ENCODE results near the gene CFTR.
A peak's percentile ranks its signal among the peaks of the same experiment; 100 is the strongest.

The CFTR gene

DNA sequence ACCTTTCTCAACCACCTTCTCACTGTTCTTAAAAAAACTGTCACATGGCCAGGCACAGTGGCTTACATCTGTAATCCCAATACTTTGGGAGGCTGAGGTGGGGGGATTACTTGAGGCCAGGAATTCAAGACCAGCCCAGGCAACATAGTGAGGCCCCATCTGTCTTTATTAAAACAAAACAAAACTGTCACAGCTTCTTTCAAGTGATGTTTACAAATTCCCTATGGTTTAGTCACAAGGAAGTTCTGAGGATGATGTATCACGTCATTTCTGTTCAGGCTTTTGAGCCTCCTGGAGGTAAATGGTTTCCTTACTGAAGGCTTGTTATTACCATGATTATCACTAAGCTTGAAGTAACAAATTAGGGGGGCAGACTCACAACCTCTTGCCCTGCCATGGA lies 186.2 kb downstream of the CFTR start:
- no peak overlapping the region for H3K9ac ChIP-seq (ENCODE audit: low read length)
- no peak overlapping the region for H3K4ac ChIP-seq (ENCODE audit: low read depth, low read length)
- DNase-seq: no peak
- no peak overlapping the region for H3K56ac ChIP-seq (ENCODE audit: low read length)
- peak overlapping the region; percentile 80 for H3K18ac ChIP-seq (ENCODE audit: low read length)
- no peaks in the 10 kb centered on the region for H3K36me3 ChIP-seq (ENCODE audit: control insufficient read depth, insufficient read depth, low read length)
- no peak overlapping the region for H2BK15ac ChIP-seq (replicated peaks; ENCODE audit: low read depth)
- WGBS (ENCODE audit: extremely low coverage, insufficient coverage, low lambda C conversion rate): no CpG with 5 or more reads among the region's 1 CpG
- H4K8ac ChIP-seq (ENCODE audit: low read depth, low read length): no peak overlapping the region
- H2AK5ac ChIP-seq (ENCODE audit: low read length): no peak overlapping the region
- no peak overlapping the region for H3K4me2 ChIP-seq (ENCODE audit: low read length)
- H2BK120ac ChIP-seq (ENCODE audit: low read depth, low read length): no peak overlapping the region
- peaks cover 3% of the 10 kb centered on the region for H3K4me1 ChIP-seq (ENCODE audit: control insufficient read depth, low read depth, low read length)
- no peak overlapping the region for H3K4me3 ChIP-seq (ENCODE audit: low read length)
- H3K79me2 ChIP-seq (ENCODE audit: control insufficient read depth, insufficient read depth, low read length): no peaks in the 10 kb centered on the region
- H3K79me1 ChIP-seq (ENCODE audit: low read length): no peaks in the 10 kb centered on the region
- no peak overlapping the region for H3K27ac ChIP-seq (ENCODE audit: low read depth, low read length)
- H2BK5ac ChIP-seq (ENCODE audit: low read length): no peak overlapping the region
- no peak overlapping the region for H4K5ac ChIP-seq (ENCODE audit: low read length)
- H3K23ac ChIP-seq (ENCODE audit: low read length): no peak overlapping the region
- H3K27me3 ChIP-seq (ENCODE audit: insufficient read depth, low read length, poor library complexity): no peaks in the 10 kb centered on the region

GRCh38 chr7:117666689-117667088 lies 186.9 kb downstream of the CFTR start:
- WGBS (ENCODE audit: extremely low coverage, insufficient coverage, low lambda C conversion rate): no CpG with 5 or more reads among the region's 6 CpGs
- Histone ChIP-seq H3K36me3 (ENCODE audit: control insufficient read depth, insufficient read depth, low read length) (no peaks in the 10 kb centered on the region), H3K27ac (ENCODE audit: low read depth, low read length) (no peak overlapping the region)

DNA sequence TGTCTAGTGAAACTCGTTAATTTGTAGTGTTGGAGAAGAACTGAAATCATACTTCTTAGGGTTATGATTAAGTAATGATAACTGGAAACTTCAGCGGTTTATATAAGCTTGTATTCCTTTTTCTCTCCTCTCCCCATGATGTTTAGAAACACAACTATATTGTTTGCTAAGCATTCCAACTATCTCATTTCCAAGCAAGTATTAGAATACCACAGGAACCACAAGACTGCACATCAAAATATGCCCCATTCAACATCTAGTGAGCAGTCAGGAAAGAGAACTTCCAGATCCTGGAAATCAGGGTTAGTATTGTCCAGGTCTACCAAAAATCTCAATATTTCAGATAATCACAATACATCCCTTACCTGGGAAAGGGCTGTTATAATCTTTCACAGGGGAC lies 187.6 kb downstream of the CFTR start:
- Histone ChIP-seq H3K27ac (ENCODE audit: low read depth, low read length) (no peak overlapping the region), H3K79me2 (ENCODE audit: control insufficient read depth, insufficient read depth, low read length) (no peaks in the 10 kb centered on the region), H2BK15ac (replicated peaks; ENCODE audit: low read depth) (no peak overlapping the region), H3K18ac (ENCODE audit: low read length) (no peak overlapping the region), H2AK5ac (ENCODE audit: low read length) (no peak overlapping the region), H3K4ac (ENCODE audit: low read depth, low read length) (no peak overlapping the region), H2BK5ac (ENCODE audit: low read length) (no peak overlapping the region), H3K56ac (ENCODE audit: low read length) (no peak overlapping the region), H2BK120ac (ENCODE audit: low read depth, low read length) (no peak overlapping the region), H3K4me3 (ENCODE audit: low read length) (no peak overlapping the region), H3K27me3 (ENCODE audit: insufficient read depth, low read length, poor library complexity) (no peaks in the 10 kb centered on the region), H4K5ac (ENCODE audit: low read length) (no peak overlapping the region), H3K4me2 (ENCODE audit: low read length) (no peak overlapping the region), H3K9ac (ENCODE audit: low read length) (no peak overlapping the region), H3K79me1 (ENCODE audit: low read length) (no peaks in the 10 kb centered on the region), H4K8ac (ENCODE audit: low read depth, low read length) (no peak overlapping the region), H3K23ac (ENCODE audit: low read length) (no peak overlapping the region), H3K36me3 (ENCODE audit: control insufficient read depth, insufficient read depth, low read length) (no peaks in the 10 kb centered on the region), H3K4me1 (ENCODE audit: control insufficient read depth, low read depth, low read length) (no peaks in the 10 kb centered on the region)
- WGBS (ENCODE audit: extremely low coverage, insufficient coverage, low lambda C conversion rate): no CpG with 5 or more reads among the region's 2 CpGs
- no peak for DNase-seq

More at GRCh38 chr7:117666689-117667088, 186.9 kb downstream of the CFTR start:
- H3K9ac ChIP-seq (ENCODE audit: low read length): no peak overlapping the region
- H2BK5ac ChIP-seq (ENCODE audit: low read length): no peak overlapping the region
- H3K4ac ChIP-seq (ENCODE audit: low read depth, low read length): no peak overlapping the region
- H3K27me3 ChIP-seq (ENCODE audit: insufficient read depth, low read length, poor library complexity): no peaks in the 10 kb centered on the region
- no peak overlapping the region for H2BK120ac ChIP-seq (ENCODE audit: low read depth, low read length)
- H3K79me1 ChIP-seq (ENCODE audit: low read length): no peaks in the 10 kb centered on the region
- no peak overlapping the region for H3K4me3 ChIP-seq (ENCODE audit: low read length)
- H3K18ac ChIP-seq (ENCODE audit: low read length): peak overlapping the region; percentile 25
- H3K4me2 ChIP-seq (ENCODE audit: low read length): no peak overlapping the region
- no peak overlapping the region for H3K56ac ChIP-seq (ENCODE audit: low read length)
- no peaks in the 10 kb centered on the region for H3K4me1 ChIP-seq (ENCODE audit: control insufficient read depth, low read depth, low read length)
- no peak overlapping the region for H4K8ac ChIP-seq (ENCODE audit: low read depth, low read length)
- H3K23ac ChIP-seq (ENCODE audit: low read length): no peak overlapping the region
- H2AK5ac ChIP-seq (ENCODE audit: low read length): no peak overlapping the region
- H2BK15ac ChIP-seq (replicated peaks; ENCODE audit: low read depth): no peak overlapping the region
- no peak for DNase-seq
- no peaks in the 10 kb centered on the region for H3K79me2 ChIP-seq (ENCODE audit: control insufficient read depth, insufficient read depth, low read length)
- no peak overlapping the region for H4K5ac ChIP-seq (ENCODE audit: low read length)

- H2BK120ac ChIP-seq (ENCODE audit: low read depth, low read length): no peak overlapping the region
- H2BK15ac ChIP-seq (replicated peaks; ENCODE audit: low read depth): no peak overlapping the region
- H3K27ac ChIP-seq (ENCODE audit: low read depth, low read length): no peak overlapping the region
- no peak overlapping the region for H3K4ac ChIP-seq (ENCODE audit: low read depth, low read length)
- WGBS (ENCODE audit: extremely low coverage, insufficient coverage, low lambda C conversion rate): no CpG with 5 or more reads among the region's 4 CpGs
- H3K36me3 ChIP-seq (ENCODE audit: control insufficient read depth, insufficient read depth, low read length): no peaks in the 10 kb centered on the region
- no peaks in the 10 kb centered on the region for H3K79me1 ChIP-seq (ENCODE audit: low read length)
- no peak overlapping the region for H4K8ac ChIP-seq (ENCODE audit: low read depth, low read length)
- no peak overlapping the region for H3K56ac ChIP-seq (ENCODE audit: low read length)
- no peak overlapping the region for H2AK5ac ChIP-seq (ENCODE audit: low read length)
- H3K23ac ChIP-seq (ENCODE audit: low read length): no peak overlapping the region
- no peak overlapping the region for H2BK5ac ChIP-seq (ENCODE audit: low read length)
- H3K4me2 ChIP-seq (ENCODE audit: low read length): no peak overlapping the region
- H3K4me1 ChIP-seq (ENCODE audit: control insufficient read depth, low read depth, low read length): no peaks in the 10 kb centered on the region
- H3K4me3 ChIP-seq (ENCODE audit: low read length): no peak overlapping the region
- no peaks in the 10 kb centered on the region for H3K79me2 ChIP-seq (ENCODE audit: control insufficient read depth, insufficient read depth, low read length)
- no peak for DNase-seq
- no peak overlapping the region for H4K5ac ChIP-seq (ENCODE audit: low read length)
- H3K27me3 ChIP-seq (ENCODE audit: insufficient read depth, low read length, poor library complexity): no peaks in the 10 kb centered on the region
- H3K9ac ChIP-seq (ENCODE audit: low read length): no peak overlapping the region
- no peak overlapping the region for H3K18ac ChIP-seq (ENCODE audit: low read length)
These were observed 190.0 kb downstream of the CFTR start for GRCh38 chr7:117669818-117670217.

- Histone ChIP-seq H4K8ac (ENCODE audit: low read depth, low read length) (no peak overlapping the region), H2AK5ac (ENCODE audit: low read length) (no peak overlapping the region), H3K56ac (ENCODE audit: low read length) (no peak overlapping the region), H3K4me1 (ENCODE audit: control insufficient read depth, low read depth, low read length) (no peaks in the 10 kb centered on the region), H3K9ac (ENCODE audit: low read length) (no peak overlapping the region), H4K5ac (ENCODE audit: low read length) (no peak overlapping the region), H3K27ac (ENCODE audit: low read depth, low read length) (no peak overlapping the region), H3K79me1 (ENCODE audit: low read length) (no peaks in the 10 kb centered on the region), H3K23ac (ENCODE audit: low read length) (no peak overlapping the region), H2BK15ac (replicated peaks; ENCODE audit: low read depth) (no peak overlapping the region), H3K4ac (ENCODE audit: low read depth, low read length) (no peak overlapping the region), H3K4me3 (ENCODE audit: low read length) (no peak overlapping the region), H3K36me3 (ENCODE audit: control insufficient read depth, insufficient read depth, low read length) (no peaks in the 10 kb centered on the region), H3K4me2 (ENCODE audit: low read length) (no peak overlapping the region), H2BK5ac (ENCODE audit: low read length) (no peak overlapping the region), H3K79me2 (ENCODE audit: control insufficient read depth, insufficient read depth, low read length) (no peaks in the 10 kb centered on the region), H2BK120ac (ENCODE audit: low read depth, low read length) (no peak overlapping the region), H3K27me3 (ENCODE audit: insufficient read depth, low read length, poor library complexity) (no peaks in the 10 kb centered on the region), H3K18ac (ENCODE audit: low read length) (no peak overlapping the region)
- no CpG with 5 or more reads among the region's 1 CpG for WGBS (ENCODE audit: extremely low coverage, insufficient coverage, low lambda C conversion rate)
- no peak for DNase-seq
These were observed 192.6 kb downstream of the CFTR start for GRCh38 chr7:117672453-117672852.

DNA sequence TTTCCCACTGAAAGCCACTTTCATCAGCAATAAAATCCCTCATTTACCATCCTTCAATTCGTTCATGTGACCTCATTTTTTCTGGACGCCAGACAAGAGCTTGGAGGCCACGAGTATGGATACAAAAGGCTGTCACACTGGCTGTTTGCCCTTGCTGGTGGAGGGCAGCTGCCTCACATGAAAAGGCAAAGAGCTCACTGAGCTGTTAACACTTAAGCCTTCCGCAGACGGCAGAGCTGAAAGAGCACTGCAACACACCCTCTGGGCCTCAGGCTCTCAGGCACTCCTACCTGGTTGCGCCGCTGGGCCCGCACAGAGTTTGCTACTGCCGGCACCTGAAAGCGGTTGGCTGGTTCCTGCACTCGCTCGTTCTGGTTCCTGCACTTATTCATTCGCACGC lies 193.5 kb downstream of the CFTR start:
- H3K4ac ChIP-seq (ENCODE audit: low read depth, low read length): no peak overlapping the region
- no peaks in the 10 kb centered on the region for H3K36me3 ChIP-seq (ENCODE audit: control insufficient read depth, insufficient read depth, low read length)
- H3K23ac ChIP-seq (ENCODE audit: low read length): no peak overlapping the region
- no peak overlapping the region for H2BK15ac ChIP-seq (replicated peaks; ENCODE audit: low read depth)
- no peaks in the 10 kb centered on the region for H3K79me1 ChIP-seq (ENCODE audit: low read length)
- no peak overlapping the region for H3K18ac ChIP-seq (ENCODE audit: low read length)
- WGBS (ENCODE audit: extremely low coverage, insufficient coverage, low lambda C conversion rate): no CpG with 5 or more reads among the region's 14 CpGs
- H4K5ac ChIP-seq (ENCODE audit: low read length): no peak overlapping the region
- no peak overlapping the region for H3K4me3 ChIP-seq (ENCODE audit: low read length)
- H2AK5ac ChIP-seq (ENCODE audit: low read length): no peak overlapping the region
- H2BK5ac ChIP-seq (ENCODE audit: low read length): no peak overlapping the region
- no peak overlapping the region for H2BK120ac ChIP-seq (ENCODE audit: low read depth, low read length)
- H3K27me3 ChIP-seq (ENCODE audit: insufficient read depth, low read length, poor library complexity): no peaks in the 10 kb centered on the region
- H3K4me2 ChIP-seq (ENCODE audit: low read length): peak overlapping the region; percentile 39
- peak; percentile 84 for DNase-seq
- H3K9ac ChIP-seq (ENCODE audit: low read length): peak overlapping the region; percentile 37
- no peak overlapping the region for H4K8ac ChIP-seq (ENCODE audit: low read depth, low read length)
- peak overlapping the region; percentile 63 for H3K56ac ChIP-seq (ENCODE audit: low read length)
- H3K79me2 ChIP-seq (ENCODE audit: control insufficient read depth, insufficient read depth, low read length): no peaks in the 10 kb centered on the region
- H3K4me1 ChIP-seq (ENCODE audit: control insufficient read depth, low read depth, low read length): no peaks in the 10 kb centered on the region
- no peak overlapping the region for H3K27ac ChIP-seq (ENCODE audit: low read depth, low read length)
